H9 (cell line): Measurements from ENCODE around the gene MCFD2. TPM values are rescaled to one million over a fixed set of nuclear protein-coding genes. Genes with fewer than 3 reads are reported as not detected.

Experiments
- DNase-seq: peaks from one replicate; pipeline ENCODE4 v3.0.0-alpha.2; 2017
- H2AFZ ChIP-seq: one replicate; pipeline ENCODE4 v1.6.1; 2013; ENCODE audit warnings: mild to moderate bottlenecking, low read length, control low read depth, moderate library complexity
- H2AK5ac ChIP-seq: 2 replicates; pipeline ENCODE4 v1.6.1; 2013; ENCODE audit warnings: low read length, control low read depth, mixed read lengths; ENCODE audit not compliant: insufficient read length
- H2BK120ac ChIP-seq: one replicate; pipeline ENCODE4 v1.6.1; 2013; ENCODE audit warnings: low read depth, mild to moderate bottlenecking, low read length, control low read depth, inconsistent platforms; ENCODE audit not compliant: poor library complexity, severe bottlenecking
- H2BK12ac ChIP-seq: 2 replicates; pipeline ENCODE4 v1.6.1; 2013; ENCODE audit warnings: low read length, control low read depth, mixed read lengths, low read depth; ENCODE audit not compliant: insufficient read length
- H2BK15ac ChIP-seq: 2 replicates; pipeline ENCODE4 v1.6.1; 2013; ENCODE audit warnings: low read depth, low read length, control low read depth
- H2BK20ac ChIP-seq: one replicate; pipeline ENCODE4 v1.6.1; 2013; ENCODE audit warnings: low read depth, mild to moderate bottlenecking, low read length, control low read depth, inconsistent platforms; ENCODE audit not compliant: poor library complexity, severe bottlenecking
- H2BK5ac ChIP-seq: 2 replicates; pipeline ENCODE4 v1.6.1; 2013; ENCODE audit warnings: low read length, control low read depth, mixed read lengths; ENCODE audit not compliant: insufficient read length
- H3K14ac ChIP-seq: 2 replicates; pipeline ENCODE4 v1.6.1; 2013; ENCODE audit warnings: low read length, control low read depth; ENCODE audit not compliant: insufficient read depth
- H3K18ac ChIP-seq: 2 replicates; pipeline ENCODE4 v1.6.1; 2013; ENCODE audit warnings: low read depth, mild to moderate bottlenecking, mixed read lengths, low read length, control low read depth; ENCODE audit not compliant: insufficient read length
- H3K23ac ChIP-seq: 2 replicates; pipeline ENCODE4 v1.6.1; 2013; ENCODE audit warnings: low read length, control low read depth, mixed read lengths, low read depth; ENCODE audit not compliant: insufficient read length
- H3K23me2 ChIP-seq: 2 replicates; pipeline ENCODE4 v1.6.1; 2013; ENCODE audit warnings: low read depth, mild to moderate bottlenecking, mixed read lengths, low read length, control low read depth; ENCODE audit not compliant: insufficient read length, poor library complexity, severe bottlenecking
- H3K27ac ChIP-seq: 2 replicates; pipeline ENCODE4 v1.5.1; 2013; ENCODE audit warnings: low read length, control low read depth, mixed read lengths, low read depth; ENCODE audit not compliant: insufficient read length
- H3K27me3 ChIP-seq: 2 replicates; pipeline ENCODE4 v1.6.1; 2013; ENCODE audit warnings: low read length, control low read depth, inconsistent platforms; ENCODE audit not compliant: insufficient read depth
- H3K4ac ChIP-seq: 2 replicates; pipeline ENCODE4 v1.6.1; 2013; ENCODE audit warnings: low read depth, mild to moderate bottlenecking, control low read depth, inconsistent platforms, low read length, moderate library complexity
- H3K4me1 ChIP-seq: 2 replicates; pipeline ENCODE4 v1.6.1; 2013; ENCODE audit warnings: low read length, control low read depth, inconsistent platforms; ENCODE audit not compliant: insufficient read depth
- H3K4me2 ChIP-seq: 2 replicates; pipeline ENCODE4 v1.6.1; 2013; ENCODE audit warnings: low read length, control low read depth, mixed read lengths; ENCODE audit not compliant: insufficient read length, insufficient read depth
- H3K56ac ChIP-seq: 2 replicates; pipeline ENCODE4 v1.6.1; 2013; ENCODE audit warnings: low read depth, mild to moderate bottlenecking, mixed read lengths, low read length, control low read depth; ENCODE audit not compliant: insufficient read length
- H3K79me1 ChIP-seq: 2 replicates; pipeline ENCODE4 v1.6.1; 2013; ENCODE audit warnings: low read depth, mild to moderate bottlenecking, moderate library complexity, low read length, control low read depth, inconsistent platforms; ENCODE audit not compliant: insufficient read depth, poor library complexity, severe bottlenecking
- H3K79me2 ChIP-seq: 2 replicates; pipeline ENCODE4 v1.6.1; 2013; ENCODE audit warnings: low read length, control low read depth, inconsistent platforms; ENCODE audit not compliant: insufficient read depth
- H3K9ac ChIP-seq: 2 replicates; pipeline ENCODE4 v1.6.1; 2013; ENCODE audit warnings: low read length, control low read depth, mixed read lengths; ENCODE audit not compliant: insufficient read length; ENCODE audit errors: extremely low read depth
- H3K9me3 ChIP-seq: one replicate; pipeline ENCODE4 v1.6.1; 2013; ENCODE audit warnings: low read depth, low read length, inconsistent platforms; ENCODE audit not compliant: control insufficient read depth
- H3T11ph ChIP-seq: one replicate; pipeline ENCODE4 v1.6.1; 2013; ENCODE audit warnings: mild to moderate bottlenecking, low read length, control low read depth, inconsistent platforms
- H4K20me1 ChIP-seq: one replicate; pipeline ENCODE4 v1.6.1; 2013; ENCODE audit not compliant: control insufficient read depth, insufficient read length, insufficient read depth
- H4K5ac ChIP-seq: 2 replicates; pipeline ENCODE4 v1.6.1; 2013; ENCODE audit warnings: low read depth, mild to moderate bottlenecking, mixed read lengths, low read length, control low read depth; ENCODE audit not compliant: insufficient read length
- H4K8ac ChIP-seq: replicated peaks from 2 replicates; pipeline ENCODE4 v1.6.1; 2013; ENCODE audit warnings: low read length, control low read depth, mixed read lengths, low read depth; ENCODE audit not compliant: insufficient read length
- H4K91ac ChIP-seq: 2 replicates; pipeline ENCODE4 v1.6.1; 2013; ENCODE audit warnings: low read depth, mild to moderate bottlenecking, moderate library complexity, mixed read lengths, low read length, control low read depth; ENCODE audit not compliant: insufficient read length
- H3K27ac Mint-ChIP-seq, 3 experiments: 2 replicates in 2 of 3; 3 replicates in 1 of 3; pipeline ENCODE4 v1.8.0; 2020 to 2021; ENCODE audit warnings: mixed read lengths in 3 of 3, mild to moderate bottlenecking in 1 of 3, moderate library complexity in 1 of 3
- H3K27me3 Mint-ChIP-seq: 2 replicates; pipeline ENCODE4 v1.8.0; 2021; ENCODE audit warnings: low read depth, mild to moderate bottlenecking, moderate library complexity, mixed read lengths
- H3K36me3 Mint-ChIP-seq, 3 experiments: 2 replicates in 2 of 3; 3 replicates in 1 of 3; pipeline ENCODE4 v1.8.0; 2020 to 2021; ENCODE audit warnings: low read depth in 3 of 3, mixed read lengths in 3 of 3; ENCODE audit not compliant: insufficient read depth in 1 of 3
- H3K4me1 Mint-ChIP-seq, 2 experiments: 2 replicates each; pipeline ENCODE4 v1.8.0; 2020; ENCODE audit warnings: mixed read lengths in 2 of 2
- H3K4me3 Mint-ChIP-seq, 2 experiments: 2 replicates in 1 of 2; 3 replicates in 1 of 2; pipeline ENCODE4 v1.8.0; 2020 to 2021; ENCODE audit warnings: mild to moderate bottlenecking in 2 of 2, mixed read lengths in 2 of 2, moderate library complexity in 1 of 2
- H3K9me3 Mint-ChIP-seq, 2 experiments: 2 replicates in 1 of 2; 3 replicates in 1 of 2; pipeline ENCODE4 v1.8.0; 2020; ENCODE audit warnings: mild to moderate bottlenecking in 2 of 2, mixed read lengths in 2 of 2, moderate library complexity in 1 of 2
- CTCF ChIP-seq: fragments of 200-600 bp; sonication (generic); conservative IDR thresholded peaks from 3 replicates; pipeline ENCODE4 v1.8.0; 2021; ENCODE audit warnings: antibody characterized with exemption, mild to moderate bottlenecking
- WGBS: extraction: QIAGEN DNeasy Blood & Tissue Kit; methylation state at CpG from one replicate; pipeline ENCODE4 v1.1.7; 2013; ENCODE audit warnings: missing lambda C conversion rate, low lambda C conversion rate, mixed read lengths; ENCODE audit not compliant: insufficient read length; ENCODE audit errors: extremely low coverage; 5-methylcytosine and 5-hydroxymethylcytosine counted together
- total RNA-seq: library from RNA; stranded (reverse); gene quantifications from 2 replicates; pipeline ENCODE4 v1.2.1, GENCODE V29; 2021

Gene MCFD2
- total RNA-seq, 1 experiment from 2014 or later, result 64.6 TPM

- H3K27me3 ChIP-seq, result no peaks in the 10 kb centered on the region
- H3K4ac ChIP-seq, result no peak overlapping the region
- no peak overlapping the region for H3K23ac ChIP-seq
- peaks cover 8 to 38% (median 33%) of the 10 kb centered on the region in 3 experiments; a peak in 6 of 7 replicates for H3K36me3 Mint-ChIP-seq
- H3K27ac ChIP-seq, result no peak overlapping the region
- H3K18ac ChIP-seq, result no peak overlapping the region
- no peak overlapping the region for H2AK5ac ChIP-seq
- no peak overlapping the region for H3K9ac ChIP-seq
- H4K91ac ChIP-seq, result no peak overlapping the region
- DNase-seq, result peak; percentile 48
- no CpG with 5 or more reads among the region's 9 CpGs for WGBS
- H4K20me1 ChIP-seq, result no peaks in the 10 kb centered on the region
- H3K79me1 ChIP-seq, result no peaks in the 10 kb centered on the region
- no peak overlapping the region for H3K4me2 ChIP-seq
- H3K27me3 Mint-ChIP-seq, result no peaks in the 10 kb centered on the region
- H2BK120ac ChIP-seq, result no peak overlapping the region
- no peak overlapping the region for H3K56ac ChIP-seq
- H3K4me1 ChIP-seq, result no peaks in the 10 kb centered on the region
- no peaks in the 10 kb centered on the region for H3K9me3 ChIP-seq
- H3K23me2 ChIP-seq, result no peaks in the 10 kb centered on the region
- H2AFZ ChIP-seq, result no peak overlapping the region
- H3K4me3 Mint-ChIP-seq, result no peak overlapping the region
- H3K14ac ChIP-seq, result no peak overlapping the region
- no peak overlapping the region for H2BK20ac ChIP-seq
- H2BK15ac ChIP-seq, result no peak overlapping the region
- no peak for TF ChIP-seq CTCF
- H3K27ac Mint-ChIP-seq, result peak overlapping the region in 2 of 3 experiments; percentile 57 to 63; a peak in 4 of 7 replicates
- H2BK12ac ChIP-seq, result no peak overlapping the region
- H4K8ac ChIP-seq, result no peak overlapping the region
- H3T11ph ChIP-seq, result no peak overlapping the region
- no peaks in the 10 kb centered on the region for H3K9me3 Mint-ChIP-seq
- no peaks in the 10 kb centered on the region for H3K79me2 ChIP-seq
- no peak overlapping the region for H4K5ac ChIP-seq
- no peak overlapping the region for H2BK5ac ChIP-seq
- H3K4me1 Mint-ChIP-seq, result peaks cover 14 to 18% of the 10 kb centered on the region in 2 experiments
Measured at GRCh38 chr2:46954951-46955571, 39.5 kb upstream of the MCFD2 start.
